B cell (primary cell): Measurements from ENCODE around the gene GSS. TPM values are rescaled to one million over a fixed set of nuclear protein-coding genes. Genes with fewer than 3 reads are reported as not detected.

ENCODE experiments used
- ATAC-seq: fragments of 200-7000 bp; cut with Tn5 transposase; one replicate; pipeline ENCODE4 v1.10.0; 2021; ENCODE audit warnings: low read depth, mild to moderate bottlenecking, moderate number of reproducible peaks, moderate library complexity
- CTCF ChIA-PET: fragments of 350-600 bp; sonication (Branson Sonifier 250); formaldehyde crosslinking; loops from one replicate; lab custom pipeline; 2021; ENCODE audit warnings: antibody characterized with exemption, inconsistent platforms; lab: Charles Lee
- POLR2A ChIA-PET: fragments of 350-600 bp; sonication (Branson Sonifier 250); formaldehyde crosslinking; loops from one replicate; lab custom pipeline; 2021; ENCODE audit warnings: antibody characterized with exemption; lab: Charles Lee
- DNase-seq: peaks from one replicate; pipeline ENCODE4 v3.0.0; 2013
- H2AFZ ChIP-seq: 2 replicates; pipeline ENCODE4 v1.6.1; 2012; ENCODE audit warnings: mild to moderate bottlenecking, low read depth, low read length; ENCODE audit not compliant: insufficient read depth, poor library complexity, severe bottlenecking
- H3K27ac ChIP-seq, 2 donors: 1 replicate in 1 of 2; 2 replicates in 1 of 2; pipeline ENCODE4 v1.5.1; 2012 to 2013; ENCODE audit warnings: low read length in 2 of 2, mild to moderate bottlenecking in 2 of 2, moderate library complexity in 1 of 2
- H3K27me3 ChIP-seq, 4 experiments: fragments of 200-600 bp in 1 of 4; sonication (generic) in 1 of 4; replicated peaks in 1 of 4; 1 replicate in 2 of 4; 2 replicates in 2 of 4; pipeline versions ENCODE4 v1.6.1 to v1.7.0; 2013 to 2016; ENCODE audit warnings: low read length in 3 of 4, mild to moderate bottlenecking in 2 of 4, mixed read lengths in 1 of 4, moderate library complexity in 1 of 4; ENCODE audit not compliant: insufficient read depth in 4 of 4, control insufficient read depth in 3 of 4; ENCODE audit errors: control extremely low read depth in 1 of 4
- H3K36me3 ChIP-seq, 2 experiments: replicated peaks in 1 of 2; 1 replicate in 1 of 2; 2 replicates in 1 of 2; pipeline versions ENCODE4 v1.6.1 to v1.7.1; 2013; ENCODE audit warnings: low read length in 1 of 2; ENCODE audit not compliant: insufficient read depth in 2 of 2, control insufficient read depth in 1 of 2; ENCODE audit errors: control extremely low read depth in 1 of 2, extremely low read depth in 1 of 2
- H3K4me1 ChIP-seq, 2 donors: fragments of 200-600 bp in 1 of 2; sonication (generic) in 1 of 2; 1 replicate in 1 of 2; 2 replicates in 1 of 2; pipeline versions ENCODE4 v1.5.1 to v1.6.1; 2013 to 2017; ENCODE audit warnings: low read length in 2 of 2; ENCODE audit not compliant: control insufficient read depth in 2 of 2, insufficient read depth in 2 of 2
- H3K4me2 ChIP-seq: replicated peaks from 2 replicates; pipeline ENCODE3; 2012; ENCODE audit warnings: mild to moderate bottlenecking, low read depth, low read length; ENCODE audit not compliant: poor library complexity, severe bottlenecking
- H3K4me3 ChIP-seq, 5 experiments: fragments of 200-600 bp in 1 of 5; sonication (generic) in 1 of 5; 1 replicate in 3 of 5; 2 replicates in 2 of 5; pipeline versions ENCODE4 v1.5.1 to v1.7.0; 2011 to 2016; ENCODE audit warnings: low read length in 4 of 5, mild to moderate bottlenecking in 4 of 5, low read depth in 2 of 5, control low read depth in 1 of 5, moderate library complexity in 1 of 5; ENCODE audit not compliant: insufficient read depth in 1 of 5; ENCODE audit errors: control extremely low read depth in 1 of 5, extremely low read depth in 1 of 5
- H3K79me2 ChIP-seq: fragments of 200-600 bp; sonication (generic); one replicate; pipeline ENCODE4 v1.6.0; 2016; ENCODE audit warnings: low read length; ENCODE audit not compliant: control insufficient read depth, insufficient read depth
- H3K9ac ChIP-seq: fragments of 200-600 bp; sonication (generic); 2 replicates; pipeline ENCODE4 v1.6.1; 2017; ENCODE audit warnings: mild to moderate bottlenecking, low read length, moderate library complexity
- H3K9me3 ChIP-seq, 3 donors: one replicate each; pipeline versions ENCODE4 v1.6.1 to v1.7.1; 2013; ENCODE audit warnings: low read length in 2 of 3; ENCODE audit not compliant: control insufficient read depth in 2 of 3, insufficient read depth in 1 of 3; ENCODE audit errors: control extremely low read depth in 1 of 3
- H4K20me1 ChIP-seq: 2 replicates; pipeline ENCODE4 v1.6.0; 2012; ENCODE audit warnings: mild to moderate bottlenecking, low read length; ENCODE audit not compliant: insufficient read depth, control insufficient read depth, poor library complexity, severe bottlenecking
- H3K27ac Mint-ChIP-seq: one replicate; pipeline ENCODE4 v1.8.0; 2021; ENCODE audit warnings: mixed read lengths
- H3K27me3 Mint-ChIP-seq: one replicate; pipeline ENCODE4 v1.8.0; 2021; ENCODE audit warnings: mixed read lengths
- H3K4me1 Mint-ChIP-seq: one replicate; pipeline ENCODE4 v1.8.0; 2021; ENCODE audit warnings: mixed read lengths
- H3K4me3 Mint-ChIP-seq: one replicate; pipeline ENCODE4 v1.8.0; 2021; ENCODE audit warnings: mixed read lengths
- H3K9me3 Mint-ChIP-seq: one replicate; pipeline ENCODE4 v1.8.0; 2022; ENCODE audit warnings: mixed read lengths; ENCODE audit not compliant: insufficient read depth
- CTCF ChIP-seq: fragments of 200-600 bp; IDR thresholded peaks from one replicate; pipeline ENCODE4 v1.8.0; 2022; ENCODE audit warnings: antibody characterized with exemption, mild to moderate bottlenecking
- EZH2 ChIP-seq: IDR thresholded peaks from 2 replicates; pipeline ENCODE4 v1.6.1; 2012; ENCODE audit warnings: borderline replicate concordance, low read depth, mild to moderate bottlenecking, moderate library complexity, low read length; ENCODE audit not compliant: insufficient read depth, poor library complexity, severe bottlenecking
- WGBS: methylation state at CpG from one replicate; pipeline ENCODE4 v1.1.5; 2013; ENCODE audit warnings: missing lambda C conversion rate; ENCODE audit not compliant: insufficient coverage; 5-methylcytosine and 5-hydroxymethylcytosine counted together
- intact Hi-C: fragments of 100-400 bp; cut with micrococcal nuclease; formaldehyde crosslinking; loops from one replicate; pipeline ENCODE4 v1.10.0; 2022
- polyA plus RNA-seq: library from polyadenylated mRNA; depleted of rRNA; stranded (reverse); fragments of >200 nt; gene quantifications from 2 replicates; pipeline ENCODE4 v1.2.3, GENCODE V29; 2012
- total RNA-seq, 2 donors: library from RNA; stranded (reverse); fragments of 120-200 nt in 1 of 2; gene quantifications; 1 replicate in 1 of 2; 2 replicates in 1 of 2; pipeline versions ENCODE4 v1.2.3 to v1.2.4, GENCODE V29; 2013 to 2022

GSS gene
- total and polyA plus RNA-seq, 2 donors (not counting 1 experiment from before 2014, with no cell fraction given) = 22.5 to 28.6 TPM

DNA sequence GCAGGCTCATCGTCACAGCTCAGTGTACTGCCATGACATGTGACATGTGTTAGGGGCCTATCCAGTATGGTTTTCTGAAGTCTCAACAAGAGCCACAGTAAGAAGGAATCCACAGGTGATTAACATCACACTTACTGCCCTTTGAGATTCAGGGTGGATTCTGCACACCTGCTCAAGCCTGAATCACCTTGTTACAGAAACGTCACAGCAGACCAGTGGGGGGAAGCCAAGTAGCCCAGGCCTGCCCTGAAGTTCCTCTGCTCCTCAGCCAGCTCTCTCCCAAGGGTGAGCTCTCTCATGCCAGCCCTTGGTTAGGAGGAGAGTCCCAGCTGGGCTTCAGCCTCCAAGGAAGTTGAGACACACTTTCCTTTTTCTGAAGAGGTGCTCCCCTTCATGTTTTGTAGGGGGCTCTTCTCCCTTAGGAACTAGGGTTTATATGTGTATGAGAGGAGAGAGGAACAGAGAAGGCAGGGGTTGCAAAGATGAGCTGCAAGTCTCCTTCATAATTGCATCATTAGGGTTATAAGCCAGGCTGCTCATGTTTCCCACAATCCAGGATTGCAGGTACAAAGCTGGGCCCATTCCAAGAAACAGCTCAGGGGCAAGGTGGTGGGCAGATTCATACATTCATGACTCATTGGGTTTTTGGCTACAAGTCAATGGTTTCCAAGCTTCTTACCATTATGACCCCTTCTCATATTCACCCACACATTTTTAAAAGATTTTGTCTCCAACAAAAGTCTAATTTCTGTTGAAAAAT, 11.6 kb downstream of the GSS start:
- ATAC-seq = no peak
- Histone ChIP-seq H3K4me1 (no peaks in the 10 kb centered on the region), H3K27ac (no peak overlapping the region), H3K27me3 (no peaks in the 10 kb centered on the region), H3K4me3 (no peak overlapping the region), H4K20me1 (no peaks in the 10 kb centered on the region), H3K9me3 (no peaks in the 10 kb centered on the region), H3K4me2 (no peak overlapping the region), H3K36me3 (peaks cover 3 to 15% of the 10 kb centered on the region in 2 experiments), H3K9ac (no peak overlapping the region), H3K79me2 (no peaks in the 10 kb centered on the region), H2AFZ (no peak overlapping the region)
- ChIA-PET POLR2A (no interaction called here), CTCF (interaction anchor here (0.5 kb wide), 1 partner anchor 152 kb away, joined by 3 read pairs; no protein-coding TSS in a partner anchor)
- no peaks in the 10 kb centered on the region for H3K9me3 Mint-ChIP-seq
- WGBS = 100% methylated on average over 1 of the region's 2 CpGs
- DNase-seq = no peak
- TF ChIP-seq EZH2 (no peak), CTCF (no peak)
- no peak overlapping the region for H3K4me3 Mint-ChIP-seq
- no peaks in the 10 kb centered on the region for H3K27me3 Mint-ChIP-seq
- intact Hi-C loops = no loop called here
- no peak overlapping the region for H3K27ac Mint-ChIP-seq
- H3K4me1 Mint-ChIP-seq = no peaks in the 10 kb centered on the region

DNA sequence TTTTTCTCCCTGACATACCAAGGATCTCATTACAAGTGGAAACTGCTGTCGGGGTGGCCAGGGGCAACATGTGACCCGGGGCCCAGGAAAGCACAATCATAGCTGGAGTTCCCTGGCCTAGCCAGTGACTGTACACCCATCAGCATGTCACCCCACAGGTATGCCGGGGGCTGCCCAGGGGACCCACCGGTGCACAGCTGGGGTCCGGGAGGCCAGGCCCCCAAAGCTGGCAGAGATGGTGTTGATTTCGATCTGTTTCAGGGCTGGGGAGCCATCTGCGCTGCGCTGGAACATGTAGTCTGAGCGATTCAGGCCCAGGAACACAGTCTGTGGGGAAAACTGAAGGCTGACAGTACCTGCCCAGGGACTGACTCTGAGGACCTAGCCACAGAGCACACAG, 13.3 kb downstream of the GSS start:
- TF ChIP-seq CTCF = no peak
- no peak for TF ChIP-seq EZH2
- Histone ChIP-seq H3K27ac (no peak overlapping the region), H3K79me2 (no peaks in the 10 kb centered on the region), H4K20me1 (no peaks in the 10 kb centered on the region), H3K36me3 (peaks cover 1 to 15% of the 10 kb centered on the region in 2 experiments), H2AFZ (no peak overlapping the region), H3K9me3 (no peaks in the 10 kb centered on the region), H3K27me3 (no peaks in the 10 kb centered on the region), H3K4me3 (no peak overlapping the region), H3K4me1 (peaks cover 0 to 6% of the 10 kb centered on the region in 2 donors), H3K9ac (no peak overlapping the region), H3K4me2 (no peak overlapping the region)
- ATAC-seq (no peak), DNase-seq (no peak)
- 98% methylated on average over 9 of the region's 9 CpGs for WGBS
- intact Hi-C loops = no loop called here
- Mint-ChIP-seq H3K27ac (no peak overlapping the region), H3K4me1 (peaks cover 7% of the 10 kb centered on the region), H3K4me3 (no peak overlapping the region), H3K27me3 (no peaks in the 10 kb centered on the region), H3K9me3 (no peaks in the 10 kb centered on the region)
- POLR2A ChIA-PET = no interaction called here
- CTCF ChIA-PET = no interaction called here
